Left lung (tissue), 10 donors: Measurements from ENCODE around the gene DCAF8. TPM values are rescaled to one million over a fixed set of nuclear protein-coding genes. Genes with fewer than 3 reads are reported as not detected.

Source experiments
- ATAC-seq: fragments of 200-7000 bp; cut with Tn5 transposase; one replicate; pipeline ENCODE4 v1.9.1; 2020; ENCODE audit warnings: moderate library complexity
- DNase-seq, 4 donors: peaks; one replicate each; pipeline ENCODE4 v3.0.0-alpha.2; 2013 to 2020
- H3K27ac ChIP-seq, 2 donors: fragments of 200-600 bp; sonication (generic) in 1 of 2; one replicate each; pipeline versions ENCODE4 v1.5.0 to v1.8.0; 2020 to 2021
- H3K27me3 ChIP-seq, 2 donors: fragments of 200-600 bp; sonication (generic) in 1 of 2; one replicate each; pipeline versions ENCODE4 v1.5.0 to v1.8.0; 2020 to 2021
- H3K36me3 ChIP-seq, 2 donors: fragments of 200-600 bp; sonication (generic) in 1 of 2; one replicate each; pipeline versions ENCODE4 v1.5.0 to v1.8.0; 2020 to 2021
- H3K4me1 ChIP-seq, 2 donors: fragments of 200-600 bp; one replicate each; pipeline ENCODE4 v1.8.0; 2021
- H3K4me3 ChIP-seq, 2 donors: fragments of 200-600 bp; sonication (generic) in 1 of 2; one replicate each; pipeline versions ENCODE4 v1.5.0 to v1.8.0; 2020 to 2021; ENCODE audit warnings: mild to moderate bottlenecking in 1 of 2
- H3K9me3 ChIP-seq, 2 donors: fragments of 200-600 bp; sonication (generic) in 1 of 2; one replicate each; pipeline versions ENCODE4 v1.5.0 to v1.8.0; 2020 to 2021
- intact Hi-C, 2 donors: fragments of 100-400 bp; cut with DNase I; formaldehyde crosslinking; loops; one replicate each; pipeline versions ENCODE4 v1.11.2 to v1.14.2; 2022
- polyA plus RNA-seq, 6 donors: library from polyadenylated mRNA; unstranded; fragments of 120-200 nt; gene quantifications; one replicate each; pipeline ENCODE4 v1.2.1, GENCODE V29; 2013; ENCODE audit not compliant: insufficient read length in 6 of 6
- total RNA-seq, 2 donors: library from RNA; stranded (reverse); fragmentation: NEBNext Ultra II Directional; extraction: Animal tissue kit (Norgen Biotek cat#: 25700); gene quantifications; one replicate each; pipeline ENCODE4 v1.2.1, GENCODE V29; 2021
- TF ChIP-seq, protein P1 (sequence below), 2 donors: fragments of 200-600 bp; sonication (generic) in 1 of 2; IDR thresholded peaks; one replicate each; pipeline versions ENCODE4 v1.5.0 to v1.8.0; 2021; ENCODE audit warnings: antibody characterized with exemption in 2 of 2
- donor health status: DM: no; HTN: yes; CAD: no.
- donor health status: DM: no; HTN: no; CAD: no.

DCAF8 gene
- total and polyA plus RNA-seq, 8 donors = 93.9 to 235 (median 200) TPM

DNA sequence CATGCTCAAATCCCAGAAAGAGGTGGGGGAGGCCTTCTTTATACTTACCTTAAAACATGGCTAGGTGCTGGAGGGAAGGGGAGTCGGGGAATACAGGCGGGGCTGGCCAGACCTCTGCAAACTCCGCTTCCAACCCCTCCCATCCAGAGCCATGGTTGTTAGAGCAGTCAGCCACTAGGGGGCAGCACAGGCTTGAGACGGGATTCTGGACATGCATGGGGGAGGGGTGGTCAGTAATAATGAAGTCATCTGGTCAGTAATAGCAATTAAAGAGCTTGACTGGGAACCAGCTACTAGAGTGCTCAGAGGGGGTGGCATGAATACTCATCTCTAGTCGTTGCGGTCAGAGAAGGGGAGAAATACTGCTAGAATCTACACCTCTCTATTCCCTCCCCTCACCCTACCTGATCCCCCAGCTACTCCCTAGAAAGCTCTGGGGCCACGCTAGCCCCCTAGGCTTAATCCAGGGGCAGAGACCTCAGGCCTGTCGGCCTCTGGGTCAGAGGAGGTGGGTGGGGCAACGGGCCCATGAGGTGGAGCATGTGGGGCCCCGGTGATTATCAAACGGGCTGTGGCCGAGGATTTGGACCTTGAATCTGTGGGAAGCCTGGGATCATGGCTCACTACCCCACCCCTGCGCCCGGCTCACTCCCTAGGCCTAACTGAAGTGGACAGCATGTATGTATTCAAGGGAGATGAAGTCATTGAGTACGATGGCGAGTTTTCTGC, 69.1 kb downstream of the DCAF8 start:
- DNase-seq (peak; percentile 81 to 92 (median 84)), ATAC-seq (peak; percentile 99)
- Histone ChIP-seq H3K9me3 (no peaks in the 10 kb centered on the region), H3K4me3 (no peak overlapping the region), H3K4me1 (peaks cover 8 to 13% of the 10 kb centered on the region in 2 donors), H3K36me3 (no peaks in the 10 kb centered on the region), H3K27ac (no peak overlapping the region), H3K27me3 (no peaks in the 10 kb centered on the region)
- TF ChIP-seq, protein P1, sequence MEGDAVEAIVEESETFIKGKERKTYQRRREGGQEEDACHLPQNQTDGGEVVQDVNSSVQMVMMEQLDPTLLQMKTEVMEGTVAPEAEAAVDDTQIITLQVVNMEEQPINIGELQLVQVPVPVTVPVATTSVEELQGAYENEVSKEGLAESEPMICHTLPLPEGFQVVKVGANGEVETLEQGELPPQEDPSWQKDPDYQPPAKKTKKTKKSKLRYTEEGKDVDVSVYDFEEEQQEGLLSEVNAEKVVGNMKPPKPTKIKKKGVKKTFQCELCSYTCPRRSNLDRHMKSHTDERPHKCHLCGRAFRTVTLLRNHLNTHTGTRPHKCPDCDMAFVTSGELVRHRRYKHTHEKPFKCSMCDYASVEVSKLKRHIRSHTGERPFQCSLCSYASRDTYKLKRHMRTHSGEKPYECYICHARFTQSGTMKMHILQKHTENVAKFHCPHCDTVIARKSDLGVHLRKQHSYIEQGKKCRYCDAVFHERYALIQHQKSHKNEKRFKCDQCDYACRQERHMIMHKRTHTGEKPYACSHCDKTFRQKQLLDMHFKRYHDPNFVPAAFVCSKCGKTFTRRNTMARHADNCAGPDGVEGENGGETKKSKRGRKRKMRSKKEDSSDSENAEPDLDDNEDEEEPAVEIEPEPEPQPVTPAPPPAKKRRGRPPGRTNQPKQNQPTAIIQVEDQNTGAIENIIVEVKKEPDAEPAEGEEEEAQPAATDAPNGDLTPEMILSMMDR (IDR thresholded peaks at IDR 0.05) = peak; percentile 95 to 98
- intact Hi-C loops = loop anchor here in 1 of 2 donors (5.0 to 10.0 kb wide), 3 partner anchors 52 to 99 kb away; no protein-coding TSS in a partner anchor

DNA sequence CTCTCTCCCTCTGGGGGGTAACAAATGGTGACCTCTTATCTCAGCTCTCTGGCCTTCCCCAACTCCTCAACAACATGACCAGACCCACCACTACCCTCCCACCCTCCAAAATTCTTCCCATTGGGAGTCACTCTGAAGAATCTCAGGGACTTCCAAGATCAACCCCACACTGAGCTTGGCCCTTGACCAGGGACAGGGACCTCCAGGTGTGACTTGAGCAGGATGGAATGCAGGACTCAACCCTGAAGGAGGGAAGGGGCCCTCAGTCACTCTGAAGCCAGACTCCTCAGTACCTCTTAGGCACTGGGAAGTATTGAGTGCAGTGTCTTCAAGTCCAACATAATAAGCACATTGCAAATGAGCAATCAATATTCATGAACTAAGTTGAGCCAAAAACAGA, 70.1 kb downstream of the DCAF8 start:
- TF ChIP-seq, protein P1 (IDR thresholded peaks at IDR 0.05) = no peak
- no peaks in the 10 kb centered on the region for H3K36me3 ChIP-seq
- no peaks in the 10 kb centered on the region for H3K9me3 ChIP-seq
- peaks cover 8 to 13% of the 10 kb centered on the region in 2 donors for H3K4me1 ChIP-seq
- H3K27me3 ChIP-seq = no peaks in the 10 kb centered on the region
- ATAC-seq = no peak
- no peak for DNase-seq
- no peak overlapping the region for H3K4me3 ChIP-seq
- no peak overlapping the region for H3K27ac ChIP-seq
- intact Hi-C loops = loop anchor here in 1 of 2 donors (5.0 to 10.0 kb wide), 3 partner anchors 53 to 100 kb away; no protein-coding TSS in a partner anchor

DNA sequence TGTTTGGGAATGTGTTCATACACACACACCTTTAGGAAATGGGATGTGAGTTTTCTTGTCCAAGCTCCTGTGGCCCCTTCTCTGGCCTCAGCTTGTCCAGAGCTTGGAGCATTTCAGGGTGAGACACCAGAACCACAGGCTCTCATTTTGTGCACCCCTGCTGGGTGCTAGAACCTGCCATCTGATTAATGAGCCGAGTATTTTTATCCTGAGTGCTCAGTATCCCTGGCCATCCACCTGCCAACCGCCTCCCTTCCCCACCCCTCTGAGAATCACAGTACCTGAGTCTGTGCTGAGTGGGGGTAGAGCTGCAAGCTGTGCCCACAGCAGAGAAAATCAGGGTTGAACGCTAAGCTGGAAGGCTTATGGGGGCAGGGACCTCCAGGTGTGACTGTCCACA, 70.6 kb downstream of the DCAF8 start:
- Histone ChIP-seq H3K9me3 (no peaks in the 10 kb centered on the region), H3K36me3 (no peaks in the 10 kb centered on the region), H3K4me1 (peaks cover 8 to 13% of the 10 kb centered on the region in 2 donors), H3K27me3 (no peaks in the 10 kb centered on the region), H3K4me3 (no peak overlapping the region), H3K27ac (no peak overlapping the region)
- ATAC-seq (no peak), DNase-seq (no peak)
- TF ChIP-seq, protein P1 (IDR thresholded peaks at IDR 0.05) = no peak
- intact Hi-C loops = loop anchor here in 1 of 2 donors (5.0 to 10.0 kb wide), 3 partner anchors 53 to 101 kb away; no protein-coding TSS in a partner anchor

DNA sequence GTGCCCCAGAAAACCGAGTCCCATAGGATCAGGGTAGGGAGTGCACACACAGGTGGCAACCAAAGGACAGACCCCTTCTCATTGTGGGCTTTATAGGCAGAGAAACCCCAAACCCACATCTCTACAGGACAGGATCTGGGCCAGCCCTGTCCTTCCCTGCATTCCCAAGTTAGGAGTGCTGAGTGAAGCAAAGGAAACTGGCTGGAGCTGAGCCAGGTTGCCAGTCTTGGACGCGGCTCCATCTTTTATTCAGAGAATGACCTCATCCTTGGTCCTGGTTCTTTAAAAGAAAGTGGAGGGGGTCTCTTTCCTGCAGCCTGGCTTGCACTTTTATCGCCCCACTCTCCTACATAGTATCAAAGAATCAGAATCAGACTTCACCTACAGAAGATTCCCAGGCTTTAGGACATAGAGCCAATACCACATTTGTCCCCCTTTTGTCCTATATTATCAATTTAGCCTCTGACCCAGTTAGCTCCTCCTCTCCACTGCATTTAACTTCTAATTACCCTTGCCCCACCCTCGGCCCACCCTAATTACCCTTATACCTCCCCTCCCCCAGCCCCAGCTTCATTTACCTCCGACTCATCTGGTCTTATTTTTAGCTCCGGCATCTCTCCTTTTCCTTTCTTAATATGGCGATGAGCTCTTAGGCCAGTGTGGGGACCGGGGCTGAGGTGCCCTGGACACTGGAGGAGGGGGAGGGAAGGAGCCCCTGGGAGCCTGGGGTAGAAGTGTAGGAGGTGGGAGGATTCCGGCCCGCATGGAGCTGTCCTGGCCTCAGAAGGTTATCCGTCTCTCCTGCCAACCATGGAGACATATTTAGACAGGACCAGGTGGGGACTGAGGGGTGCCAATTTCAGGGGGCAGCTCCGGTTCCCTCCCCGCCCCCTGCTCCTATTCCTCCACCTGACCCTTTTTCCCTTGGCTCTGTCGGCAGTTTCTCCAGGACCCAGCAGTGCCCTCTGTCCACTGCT, 72.4 kb downstream of the DCAF8 start, which contains the start of gene CASQ1:
Gene CASQ1, plus strand, starts transcription at position 927 of the 977 bp plus-strand sequence. CDS start 177 bp downstream, outside the sequence.
- peaks cover 8 to 13% of the 10 kb centered on the region in 2 donors for H3K4me1 ChIP-seq
- no peak within 1 kb of the TSS for H3K4me3 ChIP-seq
- ATAC-seq (no peak), DNase-seq (peak in 1 of 4 donors; percentile 61)
- no peaks in the 10 kb centered on the region for H3K9me3 ChIP-seq
- TF ChIP-seq, protein P1 (IDR thresholded peaks at IDR 0.05) = no peak
- no peaks in the 10 kb centered on the region for H3K36me3 ChIP-seq
- H3K27me3 ChIP-seq = no peaks in the 10 kb centered on the region
- H3K27ac ChIP-seq = no peak within 1 kb of the TSS
- intact Hi-C loops = loop anchor here in 1 of 2 donors (5.0 to 10.0 kb wide), 3 partner anchors 55 to 102 kb away; no protein-coding TSS in a partner anchor
